CD4-positive, alpha-beta memory T cell (primary cell): ENCODE data around the gene GPR108. TPM values are rescaled to one million over a fixed set of nuclear protein-coding genes. Genes with fewer than 3 reads are reported as not detected.
A peak's percentile ranks its signal among the peaks of the same experiment; 100 is the strongest.

Experiments
- CTCF ChIA-PET: fragments of 350-600 bp; sonication (Branson Sonifier 250); formaldehyde crosslinking; loops from one replicate; lab custom pipeline; 2021; ENCODE audit warnings: inconsistent platforms; ENCODE audit not compliant: partially characterized antibody; lab: Charles Lee
- POLR2A ChIA-PET: fragments of 350-600 bp; sonication (Branson Sonifier 250); formaldehyde crosslinking; loops from one replicate; lab custom pipeline; 2021; ENCODE audit not compliant: partially characterized antibody; lab: Charles Lee
- DNase-seq, 5 donors: peaks; one replicate each; pipeline versions ENCODE4 v3.0.0 to v3.0.0-alpha.2; 2020 to 2022; ENCODE audit warnings: mixed read lengths in 1 of 5
- H3K27ac ChIP-seq: one replicate; pipeline ENCODE4 v1.7.0; 2013; ENCODE audit warnings: low read depth, low read length
- H3K27me3 ChIP-seq: 2 replicates; pipeline ENCODE4 v1.7.0; 2013; ENCODE audit warnings: mild to moderate bottlenecking, low read length, moderate library complexity; ENCODE audit not compliant: insufficient read depth
- H3K36me3 ChIP-seq: 2 replicates; pipeline ENCODE4 v1.7.0; 2013; ENCODE audit warnings: mild to moderate bottlenecking, low read length, moderate library complexity; ENCODE audit not compliant: insufficient read depth
- H3K4me1 ChIP-seq: 2 replicates; pipeline ENCODE4 v1.7.0; 2013; ENCODE audit warnings: mild to moderate bottlenecking, low read length, moderate library complexity; ENCODE audit not compliant: insufficient read depth
- H3K4me3 ChIP-seq, 2 donors: one replicate each; pipeline ENCODE4 v1.7.0; 2013; ENCODE audit warnings: low read length in 2 of 2, mild to moderate bottlenecking in 1 of 2
- H3K9me3 ChIP-seq, 2 donors: one replicate each; pipeline ENCODE4 v1.7.0; 2013; ENCODE audit warnings: low read length in 2 of 2, control low read depth in 1 of 2; ENCODE audit not compliant: control insufficient read depth in 1 of 2
- H3K27ac Mint-ChIP-seq, 7 donors: one replicate each; pipeline ENCODE4 v1.8.0; 2020 to 2021; ENCODE audit warnings: mixed read lengths in 7 of 7, mild to moderate bottlenecking in 6 of 7, inconsistent platforms in 3 of 7, moderate library complexity in 3 of 7
- H3K27me3 Mint-ChIP-seq, 2 donors: one replicate each; pipeline ENCODE4 v1.8.0; 2020 to 2021; ENCODE audit warnings: mixed read lengths in 2 of 2
- H3K36me3 Mint-ChIP-seq, 2 donors: one replicate each; pipeline ENCODE4 v1.8.0; 2020 to 2021; ENCODE audit warnings: mixed read lengths in 2 of 2, inconsistent platforms in 1 of 2, mild to moderate bottlenecking in 1 of 2
- H3K4me1 Mint-ChIP-seq, 4 donors: one replicate each; pipeline ENCODE4 v1.8.0; 2020 to 2021; ENCODE audit warnings: mixed read lengths in 4 of 4, mild to moderate bottlenecking in 1 of 4
- H3K4me3 Mint-ChIP-seq, 8 donors: one replicate each; pipeline ENCODE4 v1.8.0; 2020 to 2021; ENCODE audit warnings: mixed read lengths in 8 of 8, mild to moderate bottlenecking in 7 of 8, moderate library complexity in 6 of 8, inconsistent platforms in 3 of 8
- H3K9me3 Mint-ChIP-seq, 8 donors: one replicate each; pipeline ENCODE4 v1.8.0; 2020 to 2021; ENCODE audit warnings: mixed read lengths in 8 of 8, mild to moderate bottlenecking in 5 of 8, inconsistent platforms in 3 of 8, moderate library complexity in 1 of 8
- intact Hi-C: fragments of 100-400 bp; cut with micrococcal nuclease; formaldehyde crosslinking; loops from one replicate; pipeline ENCODE4 v1.15.1; 2023
- microRNA-seq: library from miRNA; unstranded; fragments of <30 nt; microRNA quantifications from one replicate; pipeline ENCODE4 v1.2.0, GENCODE V29; 2021; ENCODE audit warnings: borderline replicate concordance, borderline number of aligned reads, borderline microRNAs expressed, mixed read lengths
- polyA plus RNA-seq, 2 donors: library from polyadenylated mRNA; unstranded; fragments of 300-500 nt; fragmentation: Illumina TruSeq; gene quantifications; one replicate each; pipeline ENCODE4 v1.2.3, GENCODE V29; 2021
- total RNA-seq, 2 experiments: library from RNA; stranded (reverse); gene quantifications; one replicate each; pipeline ENCODE4 v1.2.3, GENCODE V29; 2021

GPR108 gene
- total and polyA plus RNA-seq, 4 experiments from 2014 or later = 75.6 to 183 (median 92.3) TPM

GRCh38 chr19:6680141-6680540 lies 57.2 kb downstream of the GPR108 start:
- no peak for DNase-seq
- ChIA-PET CTCF (interaction anchor here (0.9 kb wide), 1 partner anchor 50 kb away, joined by 3 read pairs; no protein-coding TSS in a partner anchor), POLR2A (interaction anchor here (1.3 kb wide), 1 partner anchor 11 kb away, joined by 3 read pairs; no protein-coding TSS in a partner anchor)
- Histone ChIP-seq H3K4me1 (peaks cover 26% of the 10 kb centered on the region), H3K9me3 (no peaks in the 10 kb centered on the region), H3K27ac (no peak overlapping the region), H3K27me3 (no peaks in the 10 kb centered on the region), H3K4me3 (no peak overlapping the region), H3K36me3 (no peaks in the 10 kb centered on the region)
- Mint-ChIP-seq H3K9me3 (no peaks in the 10 kb centered on the region), H3K4me1 (peaks cover 24 to 52% (median 40%) of the 10 kb centered on the region in 4 donors), H3K4me3 (no peak overlapping the region), H3K36me3 (no peaks in the 10 kb centered on the region), H3K27me3 (no peaks in the 10 kb centered on the region), H3K27ac (peak overlapping the region in 2 of 7 donors; percentile 54 to 55)
- intact Hi-C loops = no loop called here

Small RNA genes lying within 50 kb of the gene (microRNA-seq; reads per million reads assigned to microRNA genes)
- not detected for gene MIR6791

Other genes with a start within 250 kb of the GPR108 start
- gene TUBB4A, start 235.3 kb downstream of the GPR108 start, total RNA-seq = 1 to 10 TPM; 3.9 to 4.7 TPM
- gene TUBB4A, start 235.3 kb downstream of the GPR108 start, polyA plus RNA-seq = 1 to 10 TPM; 1.5 to 1.9 TPM
- under 1 TPM; 0.64 to 0.99 TPM for gene TNFSF9, start 206.6 kb downstream of the GPR108 start, total RNA-seq
- 1 to 10 TPM in 1 of 2 donors, under 1 TPM in 1; 0.29 to 3.3 TPM for gene TNFSF9, start 206.6 kb downstream of the GPR108 start, polyA plus RNA-seq
- 1 to 10 TPM; 1.9 to 3.0 TPM for gene CD70, start 146.4 kb downstream of the GPR108 start, total RNA-seq
- gene CD70, start 146.4 kb downstream of the GPR108 start, polyA plus RNA-seq = 1 to 10 TPM; 1.8 to 1.9 TPM
- gene TNFSF14, start 67.4 kb downstream of the GPR108 start, total RNA-seq = 10 to 100 TPM; 12.5 to 14.0 TPM
- 10 to 100 TPM in 1 of 2 donors, 1 to 10 TPM in 1; 3.1 to 18.9 TPM for gene TNFSF14, start 67.4 kb downstream of the GPR108 start, polyA plus RNA-seq
- 1 to 10 TPM; 1.5 to 2.2 TPM for gene C3, start 16.9 kb downstream of the GPR108 start, total RNA-seq
- not detected for gene C3, start 16.9 kb downstream of the GPR108 start, polyA plus RNA-seq
- 1 to 10 TPM; 6.1 to 6.5 TPM for gene TRIP10, start 2.1 kb upstream of the GPR108 start, total RNA-seq
- 1 to 10 TPM; 1.1 to 2.0 TPM for gene TRIP10, start 2.1 kb upstream of the GPR108 start, polyA plus RNA-seq
- gene SH2D3A, start 29.9 kb upstream of the GPR108 start, total RNA-seq = 10 to 100 TPM; 59.3 to 64.3 TPM
- 10 to 100 TPM; 26.9 to 37.9 TPM for gene SH2D3A, start 29.9 kb upstream of the GPR108 start, polyA plus RNA-seq
- gene VAV1, start 35.1 kb upstream of the GPR108 start, total RNA-seq = 10 to 100 TPM; 82.5 to 87.6 TPM
- 10 to 100 TPM; 16.0 to 23.9 TPM for gene VAV1, start 35.1 kb upstream of the GPR108 start, polyA plus RNA-seq
- 10 to 100 TPM in 1 of 2 experiments, 1 to 10 TPM in 1; 8.5 to 10.0 TPM for gene ADGRE1, start 150.0 kb upstream of the GPR108 start, total RNA-seq
- 10 to 100 TPM in 1 of 2 donors, 1 to 10 TPM in 1; 2.9 to 10.6 TPM for gene ADGRE1, start 150.0 kb upstream of the GPR108 start, polyA plus RNA-seq